Measurements from ENCODE around the gene UGT3A1. TPM values are rescaled to one million over a fixed set of nuclear protein-coding genes. Genes with fewer than 3 reads are reported as not detected.

The UGT3A1 gene
- total and polyA plus RNA-seq, 2 experiments from 2014 or later: 1.6 to 3.1 TPM

DNA sequence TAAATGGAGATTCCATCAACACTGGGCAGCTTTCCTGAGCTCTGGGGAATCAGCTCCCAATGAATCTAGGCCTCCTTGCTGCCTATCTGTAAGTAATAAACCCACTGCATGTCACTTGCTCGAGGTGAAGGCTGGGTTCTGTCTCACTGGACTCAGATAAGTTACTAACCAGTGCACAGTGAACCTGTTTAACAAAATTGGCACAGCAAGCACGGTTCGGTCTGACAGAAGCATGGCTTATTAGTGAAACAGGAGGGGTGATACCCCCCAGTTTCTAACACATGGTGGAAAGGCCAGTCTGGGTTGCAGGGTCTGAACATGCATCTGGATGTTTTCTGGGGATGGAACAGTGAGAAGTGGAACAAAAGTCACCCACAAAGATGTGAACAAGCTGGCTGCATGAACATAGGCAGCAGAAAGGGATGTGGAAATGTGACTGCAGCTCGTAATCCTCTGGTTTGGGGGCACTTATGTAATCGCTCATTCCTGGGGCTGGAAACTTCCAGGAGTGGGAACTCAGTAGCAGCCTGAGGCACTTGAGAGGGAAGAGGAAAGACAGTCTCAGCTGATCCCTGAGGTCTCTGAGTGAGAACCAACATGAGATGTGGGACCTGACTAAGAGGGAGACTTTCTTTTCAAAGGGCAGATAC is 37.8 kb upstream of the UGT3A1 start:
- no peaks in the 10 kb centered on the region for H3K4me1 ChIP-seq (ENCODE audit: insufficient read depth)
- H3K36me3 Mint-ChIP-seq (ENCODE audit: low read depth): peaks cover 5% of the 10 kb centered on the region; the same call in 2 of the 3 replicates
- no peaks in the 10 kb centered on the region for H3F3A ChIP-seq (replicated peaks; ENCODE audit: low read depth)
- ATAC-seq (no peak), DNase-seq (ENCODE audit: low spot score) (no peak)
- H3K4me2 ChIP-seq: no peak overlapping the region
- no peaks in the 10 kb centered on the region for H3K27me3 ChIP-seq (ENCODE audit: insufficient read depth)
- TF ChIP-seq, protein P1, sequence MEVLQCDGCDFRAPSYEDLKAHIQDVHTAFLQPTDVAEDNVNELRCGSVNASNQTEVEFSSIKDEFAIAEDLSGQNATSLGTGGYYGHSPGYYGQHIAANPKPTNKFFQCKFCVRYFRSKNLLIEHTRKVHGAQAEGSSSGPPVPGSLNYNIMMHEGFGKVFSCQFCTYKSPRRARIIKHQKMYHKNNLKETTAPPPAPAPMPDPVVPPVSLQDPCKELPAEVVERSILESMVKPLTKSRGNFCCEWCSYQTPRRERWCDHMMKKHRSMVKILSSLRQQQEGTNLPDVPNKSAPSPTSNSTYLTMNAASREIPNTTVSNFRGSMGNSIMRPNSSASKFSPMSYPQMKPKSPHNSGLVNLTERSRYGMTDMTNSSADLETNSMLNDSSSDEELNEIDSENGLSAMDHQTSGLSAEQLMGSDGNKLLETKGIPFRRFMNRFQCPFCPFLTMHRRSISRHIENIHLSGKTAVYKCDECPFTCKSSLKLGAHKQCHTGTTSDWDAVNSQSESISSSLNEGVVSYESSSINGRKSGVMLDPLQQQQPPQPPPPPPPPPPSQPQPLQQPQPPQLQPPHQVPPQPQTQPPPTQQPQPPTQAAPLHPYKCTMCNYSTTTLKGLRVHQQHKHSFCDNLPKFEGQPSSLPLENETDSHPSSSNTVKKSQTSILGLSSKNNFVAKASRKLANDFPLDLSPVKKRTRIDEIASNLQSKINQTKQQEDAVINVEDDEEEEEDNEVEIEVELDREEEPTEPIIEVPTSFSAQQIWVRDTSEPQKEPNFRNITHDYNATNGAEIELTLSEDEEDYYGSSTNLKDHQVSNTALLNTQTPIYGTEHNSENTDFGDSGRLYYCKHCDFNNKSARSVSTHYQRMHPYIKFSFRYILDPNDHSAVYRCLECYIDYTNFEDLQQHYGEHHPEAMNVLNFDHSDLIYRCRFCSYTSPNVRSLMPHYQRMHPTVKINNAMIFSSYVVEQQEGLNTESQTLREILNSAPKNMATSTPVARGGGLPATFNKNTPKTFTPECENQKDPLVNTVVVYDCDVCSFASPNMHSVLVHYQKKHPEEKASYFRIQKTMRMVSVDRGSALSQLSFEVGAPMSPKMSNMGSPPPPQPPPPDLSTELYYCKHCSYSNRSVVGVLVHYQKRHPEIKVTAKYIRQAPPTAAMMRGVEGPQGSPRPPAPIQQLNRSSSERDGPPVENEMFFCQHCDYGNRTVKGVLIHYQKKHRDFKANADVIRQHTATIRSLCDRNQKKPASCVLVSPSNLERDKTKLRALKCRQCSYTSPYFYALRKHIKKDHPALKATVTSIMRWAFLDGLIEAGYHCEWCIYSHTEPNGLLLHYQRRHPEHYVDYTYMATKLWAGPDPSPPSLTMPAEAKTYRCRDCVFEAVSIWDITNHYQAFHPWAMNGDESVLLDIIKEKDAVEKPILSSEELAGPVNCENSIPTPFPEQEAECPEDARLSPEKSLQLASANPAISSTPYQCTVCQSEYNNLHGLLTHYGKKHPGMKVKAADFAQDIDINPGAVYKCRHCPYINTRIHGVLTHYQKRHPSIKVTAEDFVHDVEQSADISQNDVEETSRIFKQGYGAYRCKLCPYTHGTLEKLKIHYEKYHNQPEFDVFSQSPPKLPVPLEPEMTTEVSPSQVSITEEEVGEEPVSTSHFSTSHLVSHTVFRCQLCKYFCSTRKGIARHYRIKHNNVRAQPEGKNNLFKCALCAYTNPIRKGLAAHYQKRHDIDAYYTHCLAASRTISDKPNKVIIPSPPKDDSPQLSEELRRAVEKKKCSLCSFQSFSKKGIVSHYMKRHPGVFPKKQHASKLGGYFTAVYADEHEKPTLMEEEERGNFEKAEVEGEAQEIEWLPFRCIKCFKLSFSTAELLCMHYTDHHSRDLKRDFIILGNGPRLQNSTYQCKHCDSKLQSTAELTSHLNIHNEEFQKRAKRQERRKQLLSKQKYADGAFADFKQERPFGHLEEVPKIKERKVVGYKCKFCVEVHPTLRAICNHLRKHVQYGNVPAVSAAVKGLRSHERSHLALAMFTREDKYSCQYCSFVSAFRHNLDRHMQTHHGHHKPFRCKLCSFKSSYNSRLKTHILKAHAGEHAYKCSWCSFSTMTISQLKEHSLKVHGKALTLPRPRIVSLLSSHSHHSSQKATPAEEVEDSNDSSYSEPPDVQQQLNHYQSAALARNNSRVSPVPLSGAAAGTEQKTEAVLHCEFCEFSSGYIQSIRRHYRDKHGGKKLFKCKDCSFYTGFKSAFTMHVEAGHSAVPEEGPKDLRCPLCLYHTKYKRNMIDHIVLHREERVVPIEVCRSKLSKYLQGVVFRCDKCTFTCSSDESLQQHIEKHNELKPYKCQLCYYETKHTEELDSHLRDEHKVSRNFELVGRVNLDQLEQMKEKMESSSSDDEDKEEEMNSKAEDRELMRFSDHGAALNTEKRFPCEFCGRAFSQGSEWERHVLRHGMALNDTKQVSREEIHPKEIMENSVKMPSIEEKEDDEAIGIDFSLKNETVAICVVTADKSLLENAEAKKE (CRISPR knock-in tag; IDR thresholded peaks at IDR 0.05): no peak
- no peak for TF ChIP-seq ZNF331 (CRISPR knock-in tag; IDR thresholded peaks at IDR 0.05; ENCODE audit: low read depth)
- TF ChIP-seq STAT1 (IDR thresholded peaks at IDR 0.05; ENCODE audit: unreplicated experiment): no peak
- TF ChIP-seq EZH2phosphoT487 (IDR thresholded peaks at IDR 0.05; ENCODE audit: unreplicated experiment): no peak
- no peak for TF ChIP-seq EZH2 (IDR thresholded peaks at IDR 0.05; ENCODE audit: low read depth, unreplicated experiment)
- no peak for TF ChIP-seq NANOG (IDR thresholded peaks at IDR 0.05; ENCODE audit: borderline replicate concordance)
- no peak for TF ChIP-seq POLR2AphosphoS5 (IDR thresholded peaks at IDR 0.05; ENCODE audit: low read depth)
- TF ChIP-seq, protein P2, sequence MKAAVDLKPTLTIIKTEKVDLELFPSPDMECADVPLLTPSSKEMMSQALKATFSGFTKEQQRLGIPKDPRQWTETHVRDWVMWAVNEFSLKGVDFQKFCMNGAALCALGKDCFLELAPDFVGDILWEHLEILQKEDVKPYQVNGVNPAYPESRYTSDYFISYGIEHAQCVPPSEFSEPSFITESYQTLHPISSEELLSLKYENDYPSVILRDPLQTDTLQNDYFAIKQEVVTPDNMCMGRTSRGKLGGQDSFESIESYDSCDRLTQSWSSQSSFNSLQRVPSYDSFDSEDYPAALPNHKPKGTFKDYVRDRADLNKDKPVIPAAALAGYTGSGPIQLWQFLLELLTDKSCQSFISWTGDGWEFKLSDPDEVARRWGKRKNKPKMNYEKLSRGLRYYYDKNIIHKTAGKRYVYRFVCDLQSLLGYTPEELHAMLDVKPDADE (IDR thresholded peaks at IDR 0.05): no peak
- TF ChIP-seq CREB1 (CRISPR knock-in tag; IDR thresholded peaks at IDR 0.05; ENCODE audit: low read depth): no peak
- TF ChIP-seq, protein P3, sequence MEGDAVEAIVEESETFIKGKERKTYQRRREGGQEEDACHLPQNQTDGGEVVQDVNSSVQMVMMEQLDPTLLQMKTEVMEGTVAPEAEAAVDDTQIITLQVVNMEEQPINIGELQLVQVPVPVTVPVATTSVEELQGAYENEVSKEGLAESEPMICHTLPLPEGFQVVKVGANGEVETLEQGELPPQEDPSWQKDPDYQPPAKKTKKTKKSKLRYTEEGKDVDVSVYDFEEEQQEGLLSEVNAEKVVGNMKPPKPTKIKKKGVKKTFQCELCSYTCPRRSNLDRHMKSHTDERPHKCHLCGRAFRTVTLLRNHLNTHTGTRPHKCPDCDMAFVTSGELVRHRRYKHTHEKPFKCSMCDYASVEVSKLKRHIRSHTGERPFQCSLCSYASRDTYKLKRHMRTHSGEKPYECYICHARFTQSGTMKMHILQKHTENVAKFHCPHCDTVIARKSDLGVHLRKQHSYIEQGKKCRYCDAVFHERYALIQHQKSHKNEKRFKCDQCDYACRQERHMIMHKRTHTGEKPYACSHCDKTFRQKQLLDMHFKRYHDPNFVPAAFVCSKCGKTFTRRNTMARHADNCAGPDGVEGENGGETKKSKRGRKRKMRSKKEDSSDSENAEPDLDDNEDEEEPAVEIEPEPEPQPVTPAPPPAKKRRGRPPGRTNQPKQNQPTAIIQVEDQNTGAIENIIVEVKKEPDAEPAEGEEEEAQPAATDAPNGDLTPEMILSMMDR (conservative IDR thresholded peaks at IDR 0.05; ENCODE audit: low read depth in 2 of 2): no peak
- TF ChIP-seq ZNF114 (CRISPR knock-in tag; IDR thresholded peaks at IDR 0.05): no peak
- TF ChIP-seq, protein P4, sequence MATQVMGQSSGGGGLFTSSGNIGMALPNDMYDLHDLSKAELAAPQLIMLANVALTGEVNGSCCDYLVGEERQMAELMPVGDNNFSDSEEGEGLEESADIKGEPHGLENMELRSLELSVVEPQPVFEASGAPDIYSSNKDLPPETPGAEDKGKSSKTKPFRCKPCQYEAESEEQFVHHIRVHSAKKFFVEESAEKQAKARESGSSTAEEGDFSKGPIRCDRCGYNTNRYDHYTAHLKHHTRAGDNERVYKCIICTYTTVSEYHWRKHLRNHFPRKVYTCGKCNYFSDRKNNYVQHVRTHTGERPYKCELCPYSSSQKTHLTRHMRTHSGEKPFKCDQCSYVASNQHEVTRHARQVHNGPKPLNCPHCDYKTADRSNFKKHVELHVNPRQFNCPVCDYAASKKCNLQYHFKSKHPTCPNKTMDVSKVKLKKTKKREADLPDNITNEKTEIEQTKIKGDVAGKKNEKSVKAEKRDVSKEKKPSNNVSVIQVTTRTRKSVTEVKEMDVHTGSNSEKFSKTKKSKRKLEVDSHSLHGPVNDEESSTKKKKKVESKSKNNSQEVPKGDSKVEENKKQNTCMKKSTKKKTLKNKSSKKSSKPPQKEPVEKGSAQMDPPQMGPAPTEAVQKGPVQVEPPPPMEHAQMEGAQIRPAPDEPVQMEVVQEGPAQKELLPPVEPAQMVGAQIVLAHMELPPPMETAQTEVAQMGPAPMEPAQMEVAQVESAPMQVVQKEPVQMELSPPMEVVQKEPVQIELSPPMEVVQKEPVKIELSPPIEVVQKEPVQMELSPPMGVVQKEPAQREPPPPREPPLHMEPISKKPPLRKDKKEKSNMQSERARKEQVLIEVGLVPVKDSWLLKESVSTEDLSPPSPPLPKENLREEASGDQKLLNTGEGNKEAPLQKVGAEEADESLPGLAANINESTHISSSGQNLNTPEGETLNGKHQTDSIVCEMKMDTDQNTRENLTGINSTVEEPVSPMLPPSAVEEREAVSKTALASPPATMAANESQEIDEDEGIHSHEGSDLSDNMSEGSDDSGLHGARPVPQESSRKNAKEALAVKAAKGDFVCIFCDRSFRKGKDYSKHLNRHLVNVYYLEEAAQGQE (IDR thresholded peaks at IDR 0.05; ENCODE audit: unreplicated experiment): no peak
- TF ChIP-seq JUNB (IDR thresholded peaks at IDR 0.05; ENCODE audit: unreplicated experiment): no peak
- no peak overlapping the region for H2AFZ ChIP-seq
- H3K27ac ChIP-seq (ENCODE audit: low read depth): no peak overlapping the region
- H3K4me1 Mint-ChIP-seq: no peaks in the 10 kb centered on the region
- no peaks in the 10 kb centered on the region for H4K20me1 ChIP-seq (replicated peaks; ENCODE audit: insufficient read depth)
- peaks cover 33% of the 10 kb centered on the region for H3K9me3 Mint-ChIP-seq
- no peak overlapping the region for H3K4me3 ChIP-seq
- no peak overlapping the region for H3K4me3 Mint-ChIP-seq
- H3K27me3 Mint-ChIP-seq (ENCODE audit: insufficient read depth, low read depth, poor library complexity): peaks cover 4% of the 10 kb centered on the region
- H3K9me2 ChIP-seq (ENCODE audit: insufficient read depth): peaks cover 4% of the 10 kb centered on the region; the same call in 1 of the 2 replicates
- H3K27ac Mint-ChIP-seq: no peak overlapping the region
- H3K36me3 ChIP-seq (ENCODE audit: insufficient read depth): no peaks in the 10 kb centered on the region
- H3K79me2 ChIP-seq (replicated peaks; ENCODE audit: insufficient read depth): no peaks in the 10 kb centered on the region

All from GM23338 (cell line).